Measurements from ENCODE around the gene PLAA. TPM values are rescaled to one million over a fixed set of nuclear protein-coding genes. Genes with fewer than 3 reads are reported as not detected.

Gene PLAA
- total RNA-seq, 1 donor from 2014 or later = 47.2 TPM

Other genes starting within 250 kb of the PLAA start
- 25.5 and 30.1 TPM in 2 replicates for gene CAAP1, start 54.4 kb downstream of the PLAA start, total RNA-seq
- gene IFT74, start 9.2 kb upstream of the PLAA start, total RNA-seq = 20.0 and 30.8 TPM in 2 replicates
- gene LRRC19, start 58.4 kb upstream of the PLAA start, total RNA-seq = not detected in 2 replicates
- 0.26 and 0.72 TPM in 2 replicates for gene TEK, start 162.0 kb upstream of the PLAA start, total RNA-seq

Measured in myocyte (in vitro differentiated cells).